IMR-90 (cell line): Measurements from ENCODE around the gene LCK. TPM values are rescaled to one million over a fixed set of nuclear protein-coding genes. Genes with fewer than 3 reads are reported as not detected.
"Not testable (repeated sequence)": the region's sequence is repeated elsewhere in the genome, so short reads cannot be mapped to it uniquely, and the experiment has no call there.

Experiments used
- ATAC-seq: fragments of 200-7000 bp; cut with Tn5 transposase; 2 replicates; pipeline ENCODE4 v1.9.1; 2020; ENCODE audit warnings: low read depth, mild to moderate bottlenecking, moderate library complexity
- BruUV-seq: library from RNA; stranded (reverse); fragments of 400-500 nt; replicated peaks from 2 replicates; lab custom pipeline; 2021; lab: Mats Ljungman, UMichigan
- CTCF ChIA-PET: fragments of 300-600 bp; formaldehyde crosslinking; extraction: SDS; loops from one replicate; lab custom pipeline; 2021; ENCODE audit warnings: antibody characterized with exemption; lab: Yijun Ruan, JAX
- POLR2A ChIA-PET: fragments of 300-600 bp; sonication (Branson Sonifier 250); formaldehyde crosslinking; loops from one replicate; lab custom pipeline; 2022; ENCODE audit warnings: antibody characterized with exemption; ENCODE audit not compliant: unreplicated experiment; lab: Charles Lee
- DNase-seq: peaks from one replicate; pipeline ENCODE4 v3.0.0; 2013
- H2AFZ ChIP-seq: replicated peaks from 2 replicates; pipeline ENCODE3; 2013; ENCODE audit warnings: low read length, mild to moderate bottlenecking; ENCODE audit not compliant: poor library complexity
- H2AK5ac ChIP-seq: 2 replicates; pipeline ENCODE4 v1.6.1; 2013; ENCODE audit warnings: low read depth, low read length, inconsistent platforms
- H2AK9ac ChIP-seq: replicated peaks from 2 replicates; pipeline ENCODE3; 2013; ENCODE audit warnings: mild to moderate bottlenecking, low read depth, low read length, moderate library complexity; ENCODE audit not compliant: poor library complexity
- H2BK120ac ChIP-seq: 2 replicates; pipeline ENCODE4 v1.6.1; 2013; ENCODE audit warnings: low read depth, low read length, inconsistent platforms
- H2BK15ac ChIP-seq: 3 replicates; pipeline ENCODE4 v1.6.1; 2013; ENCODE audit warnings: low read depth, low read length, inconsistent platforms
- H2BK20ac ChIP-seq: 2 replicates; pipeline ENCODE4 v1.6.1; 2013; ENCODE audit warnings: low read depth, mild to moderate bottlenecking, inconsistent platforms, low read length, moderate library complexity
- H2BK5ac ChIP-seq: 2 replicates; pipeline ENCODE4 v1.6.1; 2013; ENCODE audit warnings: mild to moderate bottlenecking, low read depth, low read length, inconsistent platforms; ENCODE audit not compliant: poor library complexity, severe bottlenecking
- H3K14ac ChIP-seq: replicated peaks from 2 replicates; pipeline ENCODE4 v1.6.1; 2013; ENCODE audit warnings: low read depth, low read length, inconsistent platforms
- H3K18ac ChIP-seq: 2 replicates; pipeline ENCODE4 v1.6.1; 2013; ENCODE audit warnings: low read depth, low read length, control low read depth
- H3K23ac ChIP-seq: 2 replicates; pipeline ENCODE4 v1.6.1; 2013; ENCODE audit warnings: low read depth, low read length, inconsistent platforms
- H3K27ac ChIP-seq: 2 replicates; pipeline ENCODE4 v1.5.1; 2013; ENCODE audit warnings: mild to moderate bottlenecking, control low read depth, low read length; ENCODE audit not compliant: insufficient read depth
- H3K27me3 ChIP-seq: 2 replicates; pipeline ENCODE4 v1.6.1; 2013; ENCODE audit warnings: low read length; ENCODE audit not compliant: control insufficient read depth, insufficient read depth
- H3K36me3 ChIP-seq: 2 replicates; pipeline ENCODE4 v1.6.1; 2013; ENCODE audit warnings: low read length, mixed read lengths; ENCODE audit not compliant: control insufficient read depth, insufficient read depth
- H3K4ac ChIP-seq: 2 replicates; pipeline ENCODE4 v1.6.1; 2013; ENCODE audit warnings: low read depth, low read length, inconsistent platforms
- H3K4me1 ChIP-seq: 2 replicates; pipeline ENCODE4 v1.6.1; 2013; ENCODE audit warnings: low read length, mixed read lengths; ENCODE audit not compliant: control insufficient read depth, insufficient read depth
- H3K4me2 ChIP-seq: 2 replicates; pipeline ENCODE4 v1.6.1; 2013; ENCODE audit warnings: low read depth, mild to moderate bottlenecking, control low read depth, low read length, moderate library complexity
- H3K4me3 ChIP-seq: 2 replicates; pipeline ENCODE4 v1.5.1; 2013; ENCODE audit warnings: low read depth, mild to moderate bottlenecking, control low read depth, low read length, moderate library complexity; ENCODE audit not compliant: insufficient read depth
- H3K56ac ChIP-seq: 2 replicates; pipeline ENCODE4 v1.6.1; 2013; ENCODE audit warnings: low read length, inconsistent platforms; ENCODE audit not compliant: insufficient read depth; ENCODE audit errors: extremely low read depth
- H3K79me1 ChIP-seq, 2 experiments: 2 replicates each; pipeline ENCODE4 v1.6.1; 2013; ENCODE audit warnings: low read length in 2 of 2, inconsistent platforms in 1 of 2, low read depth in 1 of 2
- H3K9ac ChIP-seq: 2 replicates; pipeline ENCODE4 v1.6.1; 2013; ENCODE audit warnings: low read depth, low read length, control low read depth
- H3K9me1 ChIP-seq: 2 replicates; pipeline ENCODE4 v1.6.1; 2013; ENCODE audit warnings: low read length, inconsistent platforms; ENCODE audit not compliant: insufficient read depth
- H3K9me3 ChIP-seq: 2 replicates; pipeline ENCODE4 v1.6.1; 2013; ENCODE audit warnings: low read length; ENCODE audit not compliant: control insufficient read depth, insufficient read depth
- H4K20me1 ChIP-seq: 2 replicates; pipeline ENCODE4 v1.6.1; 2013; ENCODE audit warnings: low read length, inconsistent platforms; ENCODE audit not compliant: insufficient read depth
- H4K5ac ChIP-seq: 2 replicates; pipeline ENCODE4 v1.6.1; 2013; ENCODE audit warnings: mild to moderate bottlenecking, low read depth, low read length, control low read depth
- H4K8ac ChIP-seq, 2 experiments: 2 replicates each; pipeline ENCODE4 v1.6.1; 2013; ENCODE audit warnings: low read depth in 2 of 2, low read length in 2 of 2, control low read depth in 1 of 2, inconsistent platforms in 1 of 2
- H4K91ac ChIP-seq: 2 replicates; pipeline ENCODE4 v1.6.1; 2013; ENCODE audit warnings: low read depth, low read length, inconsistent platforms; ENCODE audit not compliant: insufficient read depth
- WGBS, 2 experiments: methylation state at CpG; one replicate each; pipeline versions ENCODE4 v1.1.5 to v1.1.7; 2013; ENCODE audit warnings: missing lambda C conversion rate in 2 of 2; ENCODE audit not compliant: insufficient read length in 1 of 2; ENCODE audit errors: extremely low coverage in 2 of 2; 5-methylcytosine and 5-hydroxymethylcytosine counted together
- dilution Hi-C: fragments of 300-500 bp; cut with HindIII; formaldehyde crosslinking; loops from one replicate; pipeline ENCODE4 v1.14.3; 2018; ENCODE audit warnings: low sequenced_read_pairs; ENCODE audit not compliant: unreplicated experiment
- in situ Hi-C: fragments of 300-500 bp; cut with MboI; formaldehyde crosslinking; loops from 3 replicates; pipeline ENCODE4 v1.14.3; 2019; ENCODE audit warnings: low sequenced_read_pairs, inconsistent platforms, mixed read lengths
- intact Hi-C: fragments of 100-400 bp; cut with micrococcal nuclease; formaldehyde crosslinking; loops from 2 replicates; pipeline ENCODE4 v1.10.0; 2022
- polyA plus RNA-seq, 3 experiments: library from polyadenylated mRNA; depleted of rRNA; stranded (reverse); fragments of >200 nt; gene quantifications; 2 replicates each; pipeline ENCODE4 v1.2.3, GENCODE V29; 2012; ENCODE audit warnings: low replicate concordance in 1 of 3
- total RNA-seq: library from RNA; depleted of rRNA; stranded (reverse); fragments of >200 nt; gene quantifications from 2 replicates; pipeline ENCODE4 v1.2.3, GENCODE V29; 2012

The LCK gene
- total and polyA plus RNA-seq, 2 of the 4 experiments (the other 2 are of a cell fraction) = not detected

- DNase-seq, H3K27ac ChIP-seq, H3K18ac ChIP-seq, H4K91ac ChIP-seq, H2AK9ac ChIP-seq, H3K56ac ChIP-seq, H3K27me3 ChIP-seq, H3K79me1 ChIP-seq, in situ Hi-C loops, H3K4me3 ChIP-seq, H2AFZ ChIP-seq, H3K9me3 ChIP-seq, H3K4ac ChIP-seq, H3K4me2 ChIP-seq, H3K36me3 ChIP-seq, H2BK15ac ChIP-seq, BruUV-seq, H3K9me1 ChIP-seq, dilution Hi-C loops, H2BK20ac ChIP-seq, H4K8ac ChIP-seq, H2BK120ac ChIP-seq, H2AK5ac ChIP-seq, H3K23ac ChIP-seq, H4K20me1 ChIP-seq, H2BK5ac ChIP-seq, H4K5ac ChIP-seq, H3K4me1 ChIP-seq, ATAC-seq, intact Hi-C loops, H3K9ac ChIP-seq: not testable (repeated sequence)
- ChIA-PET POLR2A (interaction anchor here (0.6 kb wide), 1 partner anchor 12 kb away, joined by 12 read pairs; no protein-coding TSS in a partner anchor), CTCF (interaction anchor here (1.8 kb wide), 1 partner anchor 15 kb away, joined by 5 read pairs; no protein-coding TSS in a partner anchor)
- no CpG with 5 or more reads among the region's 4 CpGs for WGBS, 2 experiments
- peak overlapping the region; percentile 53; the same call in 1 of the 2 replicates for H3K14ac ChIP-seq
These were observed 12.2 kb downstream of the LCK start for GRCh38 chr1:32263236-32263593.
